COLO668 (cell line): ENCODE data around the gene GPR15LG.

ENCODE experiments used
- DNase-seq: peaks from one replicate; lab custom pipeline; 2025; ENCODE audit not compliant: unreplicated experiment; lab: John Stamatoyannopoulos, UW

Gene GPR15LG

DNA sequence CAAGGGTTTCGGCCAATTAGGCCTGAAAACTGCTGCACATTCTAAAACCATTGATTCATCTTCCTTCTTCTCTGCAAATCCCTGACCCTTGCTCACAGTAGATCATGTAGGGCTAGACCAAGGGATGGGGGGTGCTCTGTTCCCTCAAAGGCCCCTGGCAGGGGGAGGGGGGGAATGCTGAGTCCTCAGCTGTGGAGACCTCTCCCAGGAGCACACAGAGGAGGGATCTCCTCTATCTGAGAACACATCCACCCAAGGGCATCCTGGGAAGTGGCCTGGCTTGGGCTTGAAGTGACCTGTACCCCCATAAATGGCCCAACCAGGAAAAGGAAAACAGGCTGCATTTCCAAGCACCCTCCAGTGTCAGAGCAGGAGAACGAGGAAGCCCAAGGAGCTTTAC, 19.7 kb downstream of the GPR15LG start:
- DNase-seq: no peak

DNA sequence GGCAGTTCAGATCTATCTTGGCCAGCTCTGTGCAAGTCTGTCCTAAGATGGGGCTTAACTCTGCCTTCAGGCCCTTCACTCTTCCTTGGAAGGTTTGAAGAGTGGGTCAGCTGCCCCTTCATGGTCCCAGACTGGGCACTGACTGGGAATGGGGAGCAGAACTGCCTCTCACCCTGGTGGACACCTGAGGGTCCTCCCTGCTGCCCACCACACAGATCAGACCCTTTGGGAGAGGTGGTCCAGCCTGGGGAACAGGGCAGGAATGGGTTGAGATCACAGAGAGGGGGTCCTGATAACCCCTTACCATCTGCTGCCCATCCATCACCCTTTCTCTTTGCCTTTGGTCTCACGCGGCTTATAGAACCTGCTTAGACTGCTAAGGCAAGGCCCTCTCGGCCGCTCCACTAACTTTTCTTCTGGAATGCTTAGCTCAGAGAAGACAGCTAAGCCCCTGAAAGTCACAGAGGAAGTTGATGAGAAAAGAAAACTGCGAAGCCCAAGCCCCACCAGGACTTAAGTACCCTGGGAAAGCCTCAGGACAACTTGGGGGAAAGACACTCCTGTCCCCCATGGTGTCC, 20.3 kb downstream of the GPR15LG start:
- DNase-seq: no peak

DNA sequence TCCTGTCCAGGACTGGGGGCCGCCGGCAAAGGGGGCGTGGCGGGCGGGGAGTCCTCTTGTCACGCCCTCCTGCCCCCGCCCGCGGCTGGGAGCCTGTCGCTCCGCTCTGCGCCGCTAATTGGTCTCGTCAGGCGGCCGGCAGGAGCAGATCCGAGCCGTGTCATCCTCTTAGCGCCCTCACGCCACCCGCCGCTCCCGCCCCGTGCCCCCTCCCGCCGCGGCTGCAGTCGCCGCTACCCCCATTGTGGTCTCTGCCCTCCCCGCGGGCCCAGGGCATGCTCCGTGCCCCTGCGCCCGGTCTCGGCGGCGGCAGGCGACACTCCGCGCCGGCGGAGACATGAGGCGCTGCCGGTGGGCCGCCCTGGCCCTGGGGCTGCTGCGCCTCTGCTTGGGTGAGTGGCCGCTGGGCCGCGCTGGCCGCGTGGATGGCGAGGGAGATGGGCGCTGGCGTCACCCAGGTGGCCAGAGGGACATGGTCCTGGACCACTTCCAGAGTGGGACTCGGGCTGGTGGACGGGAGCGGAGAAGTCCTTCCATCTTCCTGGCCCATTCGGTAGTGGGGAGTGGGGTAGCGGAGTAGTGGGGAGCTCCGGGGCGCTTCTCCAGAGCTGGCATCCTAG, 20.9 kb downstream of the GPR15LG start, which contains the start of gene CDHR1:
Gene CDHR1, plus strand, starts transcription at position 114 of the 620 bp plus-strand sequence. Its CDS starts 224 bp downstream, at position 338.
- DNase-seq: peak; percentile 59

DNA sequence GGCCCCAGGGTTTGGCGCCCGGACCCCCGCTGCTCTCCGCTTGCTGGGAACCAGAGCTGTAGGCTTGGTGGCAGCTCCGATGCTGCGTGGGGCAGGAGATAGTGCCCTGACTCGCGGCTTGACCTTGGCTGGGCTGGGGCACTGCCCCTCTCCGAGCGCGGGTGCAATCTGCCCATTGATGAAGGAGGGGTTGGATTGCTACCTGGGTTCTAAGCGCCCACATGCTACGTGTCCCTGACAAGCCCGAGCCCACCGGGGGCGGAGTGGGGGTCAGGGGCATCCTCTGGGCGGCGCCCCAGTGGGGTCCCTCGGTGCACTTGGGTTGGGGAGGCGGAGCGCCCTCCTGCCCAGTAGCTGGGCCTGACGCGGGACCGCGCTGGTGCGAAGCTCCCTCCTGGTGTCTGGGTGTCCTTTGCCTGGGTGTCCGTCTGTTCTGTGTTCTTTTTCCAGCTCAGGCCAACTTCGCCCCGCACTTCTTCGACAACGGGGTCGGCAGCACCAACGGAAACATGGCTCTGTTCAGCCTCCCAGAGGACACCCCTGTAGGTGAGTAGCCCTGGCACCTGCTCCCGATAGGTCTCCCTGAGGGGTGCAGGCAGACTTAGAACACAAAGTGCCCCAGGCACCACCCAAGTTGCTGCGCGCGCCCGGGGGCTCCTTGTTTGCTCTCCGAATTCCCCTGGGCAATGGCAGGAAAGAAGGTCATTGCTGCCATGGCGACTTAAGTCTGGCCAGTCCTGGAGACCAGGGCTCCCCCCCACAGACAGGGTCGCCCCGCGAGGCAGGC, 21.6 kb downstream of the GPR15LG start:
- DNase-seq: peak; percentile 16

DNA sequence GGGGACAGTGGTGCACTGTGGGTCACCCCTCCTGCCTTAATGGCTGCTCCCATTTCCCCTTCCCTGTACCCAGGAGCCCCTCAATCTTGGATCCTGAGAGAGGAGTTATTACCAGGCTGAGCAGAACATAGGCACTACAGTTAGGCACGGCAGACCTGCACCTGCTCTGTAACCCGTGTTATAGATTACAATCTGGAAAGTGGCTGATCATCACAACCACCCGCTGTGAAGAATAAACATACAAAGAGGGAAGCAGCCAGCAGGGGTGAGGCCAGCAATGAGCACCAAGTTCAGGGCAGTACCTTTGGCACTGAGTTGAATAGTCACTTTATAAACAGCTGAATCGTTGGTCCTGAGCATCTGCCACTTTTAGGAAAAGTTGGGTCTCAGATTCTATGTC, 22.5 kb downstream of the GPR15LG start:
- DNase-seq: peak; percentile 69

DNA sequence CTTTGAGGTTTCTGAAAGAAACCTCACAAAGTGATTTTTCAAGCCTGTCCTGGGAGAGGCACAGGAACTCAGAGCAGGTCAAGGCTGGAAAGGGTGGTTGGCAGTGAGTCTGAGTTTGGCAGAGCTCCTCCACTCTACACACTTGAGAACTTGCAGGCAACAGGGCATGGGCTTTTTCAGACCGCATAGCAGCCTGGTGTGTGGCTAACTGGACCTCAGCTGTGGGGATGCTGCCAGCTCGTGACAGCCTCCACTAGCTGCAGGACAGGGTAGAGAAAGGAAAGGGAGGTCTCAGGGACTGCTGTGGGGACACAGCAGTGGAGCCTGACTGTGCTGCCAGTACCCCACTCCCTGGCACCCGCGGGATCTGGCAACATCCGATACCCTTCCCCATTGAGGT, 23.3 kb downstream of the GPR15LG start:
- DNase-seq: no peak

DNA sequence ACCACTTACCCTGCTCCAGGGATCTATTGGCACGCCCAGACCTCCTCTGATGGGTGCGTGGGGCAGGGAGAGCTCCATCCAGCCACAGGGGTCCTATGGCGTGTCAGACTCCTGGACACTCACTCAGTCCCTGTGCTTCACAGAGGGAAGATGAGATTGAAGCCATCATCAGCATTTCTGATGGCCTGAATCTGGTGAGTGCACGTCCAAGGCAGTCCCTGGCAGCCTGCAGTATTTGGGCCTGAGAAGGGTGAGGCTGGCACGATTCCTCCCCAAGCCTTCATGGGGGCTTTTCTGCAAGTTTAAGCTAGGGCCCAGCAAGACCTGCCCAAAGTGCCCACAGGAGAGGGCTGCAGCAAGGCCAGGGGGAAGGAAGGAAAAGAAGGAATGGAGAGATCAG, 24.0 kb downstream of the GPR15LG start:
- DNase-seq: no peak

DNA sequence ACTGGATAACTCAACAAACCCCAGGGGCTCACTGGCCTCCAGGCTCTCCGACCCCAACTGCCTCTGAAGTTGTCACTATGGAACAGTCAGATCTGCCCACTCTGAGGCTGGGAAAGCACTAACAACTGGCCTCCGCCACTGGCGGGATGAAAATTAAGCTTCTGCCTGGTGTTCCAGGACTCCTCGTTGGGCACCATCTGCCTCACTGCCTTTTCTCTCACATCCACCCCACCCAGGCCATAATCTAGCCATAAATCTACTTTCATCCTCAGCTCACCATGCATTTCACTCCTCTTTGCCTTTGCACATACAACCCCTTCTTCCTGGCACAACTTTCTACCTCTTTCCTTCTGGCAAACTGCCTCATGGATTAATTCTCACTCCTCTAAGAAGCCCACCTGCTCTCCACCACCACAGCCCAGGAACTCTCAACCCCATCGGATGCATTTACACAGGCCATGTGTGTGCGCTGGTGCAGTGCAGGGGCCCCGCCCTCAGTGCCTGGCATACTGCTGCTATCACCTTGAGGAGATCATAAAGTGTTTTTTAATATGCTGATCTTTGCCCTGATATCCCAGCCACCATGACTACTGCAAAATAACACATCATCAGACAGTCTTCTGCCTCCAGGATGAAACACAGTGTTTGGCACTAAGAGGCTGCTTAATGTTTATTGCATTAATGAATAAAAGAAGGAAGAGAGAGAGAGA, 24.8 kb downstream of the GPR15LG start:
- peak; percentile 2 for DNase-seq

DNA sequence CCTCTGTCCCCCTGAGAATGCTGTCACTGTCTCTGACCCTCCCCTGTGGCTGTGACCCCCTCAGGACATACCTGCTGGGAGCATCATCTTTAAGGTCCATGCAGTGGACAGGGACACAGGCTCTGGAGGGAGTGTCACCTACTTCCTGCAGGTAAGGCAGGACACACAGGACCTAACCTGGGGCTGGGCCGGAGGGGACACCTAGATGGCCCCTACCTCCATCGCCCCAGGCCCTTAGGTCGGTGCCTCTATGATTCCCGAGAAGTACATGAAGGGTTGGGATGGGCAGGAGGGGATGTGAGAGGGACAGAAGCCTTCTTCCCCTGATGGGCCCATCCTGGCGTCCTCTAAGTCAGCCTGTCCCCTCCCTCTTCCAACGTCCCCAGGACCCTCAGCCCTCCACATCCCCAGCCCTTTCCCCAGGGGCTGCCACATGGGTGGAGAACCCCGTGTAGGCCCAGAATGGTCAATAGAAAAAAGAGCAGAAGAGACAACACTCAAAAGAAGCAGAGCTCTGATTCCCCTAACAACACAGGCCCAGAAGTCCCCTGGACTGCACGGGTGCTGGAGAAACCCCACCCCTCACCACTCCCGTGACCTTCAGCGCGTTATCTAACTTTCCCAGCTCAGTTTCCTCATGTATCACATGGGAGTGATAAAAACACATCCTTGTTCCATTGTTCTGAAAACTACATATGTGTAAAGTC, 27.1 kb downstream of the GPR15LG start:
- no peak for DNase-seq

DNA sequence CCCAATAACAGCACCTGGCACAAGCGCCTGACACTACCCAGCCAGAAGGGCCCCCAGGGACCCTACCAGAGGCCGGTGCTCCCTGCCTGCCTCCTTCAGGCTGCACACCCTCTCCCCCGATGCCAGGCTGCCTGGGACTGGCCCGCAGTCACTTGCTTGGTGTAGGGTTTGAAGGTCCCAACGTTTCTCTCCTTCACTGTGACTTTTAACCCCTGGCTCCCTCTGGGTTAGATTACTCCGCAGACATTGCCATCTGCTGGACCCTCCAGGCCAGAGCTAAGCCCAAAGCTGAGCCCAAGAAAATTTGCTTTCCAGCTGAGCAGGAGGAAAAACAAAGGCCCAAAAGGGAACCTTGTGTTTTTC, 27.6 kb downstream of the GPR15LG start:
- DNase-seq: no peak

DNA sequence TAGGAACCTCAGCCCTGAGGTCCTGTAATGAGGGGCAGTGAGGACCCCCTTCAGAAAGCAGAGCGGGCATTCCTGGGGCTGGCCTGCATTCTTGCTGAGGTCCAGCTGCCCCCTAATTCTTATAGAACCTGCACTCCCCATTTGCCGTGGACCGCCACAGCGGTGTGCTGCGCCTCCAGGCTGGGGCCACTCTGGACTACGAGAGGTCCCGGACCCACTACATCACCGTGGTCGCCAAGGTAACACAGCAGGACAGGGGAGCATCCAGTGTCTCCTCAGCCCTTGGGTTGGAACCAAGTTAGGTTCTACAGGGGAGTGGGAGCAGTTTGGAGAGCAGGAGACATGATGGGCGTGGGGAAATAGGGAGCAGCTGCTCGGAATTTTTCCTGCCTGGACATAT, 28.1 kb downstream of the GPR15LG start:
- DNase-seq: no peak

DNA sequence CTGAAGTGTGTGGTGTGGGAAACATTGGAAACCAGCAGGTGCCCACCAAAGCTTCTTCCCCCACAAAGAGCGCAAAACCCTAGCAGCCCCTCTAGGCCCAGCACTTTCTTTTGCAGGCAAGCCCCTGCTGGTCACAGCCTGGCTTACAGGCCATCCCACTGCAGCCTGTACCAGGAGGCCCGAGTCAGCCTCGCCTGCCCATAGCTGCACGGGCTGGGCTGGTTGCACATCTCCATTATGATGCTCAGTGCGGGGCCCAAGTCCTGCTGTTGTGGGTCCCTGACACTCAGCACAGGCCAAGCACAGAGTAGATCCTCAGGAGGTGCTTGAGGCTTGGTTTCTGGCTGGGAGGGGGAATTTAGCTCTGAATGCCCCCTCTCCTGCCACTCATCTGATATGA, 28.7 kb downstream of the GPR15LG start:
- DNase-seq: no peak

DNA sequence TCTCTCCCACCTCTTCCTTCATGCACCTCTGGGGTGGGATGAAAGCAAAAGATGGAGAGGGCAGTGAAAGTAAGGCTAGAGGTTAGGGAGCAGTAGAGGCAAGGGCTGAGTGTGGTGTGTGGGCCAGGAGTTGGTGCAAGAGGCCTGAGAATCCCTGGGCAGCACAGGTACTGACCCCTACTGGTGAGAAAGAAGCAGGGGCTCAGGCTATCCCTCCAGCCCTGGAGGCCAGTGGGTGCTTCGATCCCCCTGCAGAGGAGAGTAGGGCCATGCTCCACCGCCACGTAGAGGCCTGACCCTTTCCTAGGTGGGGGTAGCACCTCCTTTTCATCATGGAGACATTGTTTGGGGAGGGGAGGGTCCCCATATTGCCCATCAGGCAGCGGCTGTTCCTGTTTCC, 30.5 kb downstream of the GPR15LG start:
- peak; percentile 1 for DNase-seq

DNA sequence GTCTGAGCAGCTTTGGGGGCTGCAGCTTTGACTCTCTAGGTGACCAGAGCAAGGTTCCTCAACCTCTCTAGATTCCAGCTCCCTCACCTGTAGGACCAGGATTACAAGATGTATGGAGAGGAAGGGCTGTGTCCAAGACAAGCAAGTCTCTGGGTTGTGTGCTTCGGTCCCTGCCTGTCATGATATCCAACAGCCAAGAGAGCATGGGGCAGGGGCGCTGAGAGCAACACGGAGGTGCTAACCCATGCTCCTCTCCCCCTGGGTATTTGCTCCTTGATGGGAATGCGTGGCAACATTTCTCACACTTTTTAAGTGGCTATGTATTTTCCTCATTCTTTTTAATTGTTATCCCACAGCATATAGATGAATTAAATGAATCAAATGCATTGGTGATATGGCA, 31.0 kb downstream of the GPR15LG start:
- no peak for DNase-seq

DNA sequence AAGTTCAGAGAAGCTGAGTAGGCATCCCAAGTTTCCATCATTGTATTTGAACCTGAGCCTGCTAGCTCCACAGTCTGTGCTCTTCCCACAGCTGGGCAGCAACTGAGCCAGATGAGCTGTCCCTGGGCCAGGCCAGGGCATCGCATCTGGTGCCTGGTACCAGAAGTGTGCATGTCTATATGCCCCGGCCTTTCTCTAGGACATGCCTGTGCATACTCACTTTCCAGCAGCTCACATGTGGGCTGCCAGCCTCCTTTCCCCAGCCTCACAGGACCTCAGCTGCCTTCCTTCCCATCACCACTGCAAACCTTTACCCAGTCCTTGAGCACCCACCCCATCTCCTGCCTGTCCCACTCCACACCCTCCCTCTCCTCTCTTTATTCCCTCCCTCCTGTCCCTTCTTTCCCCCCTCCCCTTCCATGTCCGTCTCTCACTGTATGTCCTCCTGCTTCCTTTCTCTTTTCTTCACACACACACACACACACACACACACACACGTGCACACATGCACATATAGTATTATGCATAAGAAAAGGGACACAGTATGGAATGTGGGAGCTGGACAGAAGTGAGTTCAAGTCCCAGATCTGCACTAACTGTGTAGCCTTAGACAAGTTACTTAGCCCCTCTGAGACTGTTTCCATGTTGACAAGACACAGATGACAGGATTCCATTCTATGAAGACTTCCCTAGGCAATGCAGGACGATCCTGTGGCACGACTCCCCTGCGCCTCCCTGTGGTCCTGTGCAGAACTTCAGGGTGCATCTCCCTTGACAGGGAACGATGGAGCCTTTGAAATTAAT, 31.6 kb downstream of the GPR15LG start:
- peak; percentile 42 for DNase-seq

DNA sequence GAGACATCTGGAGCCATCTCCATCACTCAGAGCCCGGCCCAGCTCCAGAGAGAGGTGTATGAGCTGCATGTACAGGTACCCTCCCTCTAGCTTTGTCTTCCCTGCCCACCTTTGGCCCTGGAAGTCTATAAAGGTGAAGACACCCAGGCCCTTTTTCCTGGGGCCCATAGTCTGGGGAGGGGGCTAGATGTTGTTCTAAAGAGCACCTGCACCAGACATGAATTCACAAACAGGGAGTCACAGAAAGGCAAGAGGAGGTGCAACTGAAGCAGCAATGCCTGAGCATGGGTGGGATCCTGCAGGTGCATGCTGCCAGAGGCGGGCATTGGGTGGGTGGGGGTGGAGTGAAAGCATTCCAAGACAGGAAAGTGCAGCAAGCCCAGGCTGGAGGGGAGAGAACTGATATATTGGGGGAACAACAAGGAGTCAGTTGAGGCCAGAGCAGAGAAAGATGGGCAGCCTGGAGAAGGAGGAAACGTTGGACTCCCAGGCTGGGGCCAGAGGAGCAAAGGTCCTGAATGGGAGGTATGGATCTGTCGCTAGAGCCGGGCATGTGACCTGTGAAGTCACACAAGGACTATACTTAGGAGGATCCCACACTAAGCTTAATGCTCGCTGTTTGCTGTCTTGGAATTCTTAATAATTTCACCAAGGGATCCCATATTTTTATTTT, 32.4 kb downstream of the GPR15LG start:
- DNase-seq: no peak

DNA sequence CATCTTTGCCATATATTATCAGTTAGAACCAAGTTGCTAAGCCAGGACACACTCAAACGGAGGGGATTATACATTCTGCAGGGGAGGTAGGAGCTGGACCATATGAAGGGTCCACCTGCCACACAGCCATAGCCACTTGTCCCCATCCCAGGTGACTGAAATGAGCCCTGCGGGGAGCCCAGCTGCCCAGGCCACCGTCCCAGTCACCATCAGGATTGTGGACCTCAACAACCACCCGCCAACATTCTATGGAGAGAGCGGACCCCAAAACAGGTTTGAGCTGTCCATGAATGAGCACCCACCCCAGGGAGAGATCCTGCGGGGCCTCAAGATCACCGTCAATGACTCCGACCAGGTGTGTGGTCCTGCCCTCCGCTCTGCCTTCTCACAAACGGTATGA, 34.4 kb downstream of the GPR15LG start:
- DNase-seq: no peak

DNA sequence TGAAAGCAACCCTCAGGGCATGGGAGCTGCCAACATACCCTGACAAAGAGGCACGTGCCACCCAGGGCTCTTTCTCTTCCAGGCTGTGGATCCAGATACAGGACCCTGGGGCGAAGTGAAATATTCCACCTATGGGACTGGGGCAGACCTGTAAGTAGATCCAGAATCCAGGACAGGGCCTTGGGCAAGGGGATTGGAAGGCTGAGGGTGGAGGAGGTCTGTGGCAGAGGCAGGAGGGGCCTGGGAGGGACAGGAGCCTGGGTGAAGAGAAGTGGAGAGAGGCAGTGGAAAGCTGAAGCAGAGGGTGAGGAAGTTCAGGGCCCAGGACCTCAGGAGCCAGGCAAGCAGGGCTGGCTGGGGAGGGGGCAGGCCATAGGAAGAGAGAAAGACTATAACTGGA, 38.0 kb downstream of the GPR15LG start:
- no peak for DNase-seq

DNA sequence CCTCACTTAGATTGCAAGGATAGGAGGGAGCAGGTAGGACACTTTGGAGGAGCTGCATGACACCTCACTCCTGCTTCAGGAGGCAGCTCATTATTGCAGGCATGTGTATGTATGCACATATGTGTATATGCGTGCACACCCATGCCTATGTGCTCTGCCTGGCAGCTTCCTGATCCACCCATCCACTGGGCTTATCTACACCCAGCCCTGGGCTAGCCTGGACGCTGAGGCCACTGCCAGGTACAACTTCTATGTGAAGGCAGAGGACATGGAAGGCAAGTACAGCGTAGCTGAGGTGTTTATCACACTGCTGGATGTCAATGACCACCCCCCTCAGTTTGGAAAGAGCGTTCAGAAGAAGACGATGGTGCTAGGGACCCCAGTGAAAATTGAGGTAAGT, 38.4 kb downstream of the GPR15LG start:
- no peak for DNase-seq

DNA sequence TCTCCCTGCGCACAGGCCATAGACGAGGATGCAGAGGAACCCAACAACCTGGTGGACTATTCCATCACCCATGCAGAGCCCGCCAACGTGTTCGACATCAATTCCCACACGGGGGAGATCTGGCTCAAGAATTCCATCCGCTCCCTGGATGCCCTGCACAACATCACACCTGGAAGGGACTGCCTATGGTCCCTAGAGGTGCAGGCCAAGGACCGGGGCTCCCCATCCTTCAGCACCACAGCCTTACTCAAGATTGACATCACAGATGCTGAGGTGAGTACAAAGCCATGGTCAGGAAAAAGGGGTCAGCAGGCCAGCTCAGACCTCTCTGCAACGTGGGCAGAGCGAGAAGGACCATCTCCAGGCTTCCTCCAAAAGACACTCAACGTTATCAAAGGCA, 39.5 kb downstream of the GPR15LG start:
- no peak for DNase-seq
